Subcutaneous adipose tissue (tissue), 4 donors: ENCODE measurements around the gene OR51D1. TPM values are rescaled to one million over a fixed set of nuclear protein-coding genes. Genes with fewer than 3 reads are reported as not detected.

Experiments used
- CTCF ChIP-seq: fragments of 450-650 bp; IDR thresholded peaks from one replicate; pipeline ENCODE4 v1.5.1; 2016; ENCODE audit warnings: low read depth, mild to moderate bottlenecking, control low read depth, antibody characterized with exemption, moderate library complexity
- total RNA-seq, 4 donors: library from RNA; depleted of rRNA; stranded (reverse); fragments of >200 nt; gene quantifications; one replicate each; pipeline ENCODE4 v1.1.0, GENCODE V29; 2016

The OR51D1 gene
- total RNA-seq, 4 donors from 2014 or later = not detected

- TF ChIP-seq CTCF = no peak
Observed at GRCh38 chr11:4665424-4665823, 28.1 kb downstream of the OR51D1 start.

- TF ChIP-seq CTCF = no peak
Observed at GRCh38 chr11:4671741-4672140, 34.5 kb downstream of the OR51D1 start.

- no peak for TF ChIP-seq CTCF
Observed at GRCh38 chr11:4672470-4672869, 35.2 kb downstream of the OR51D1 start.

- no peak for TF ChIP-seq CTCF
Observed at GRCh38 chr11:4673781-4674180, 36.5 kb downstream of the OR51D1 start.

GRCh38 chr11:4677948-4678347, 40.7 kb downstream of the OR51D1 start:
- no peak for TF ChIP-seq CTCF

- no peak for TF ChIP-seq CTCF
Observed at GRCh38 chr11:4680341-4680740, 43.1 kb downstream of the OR51D1 start.

- TF ChIP-seq CTCF = no peak
Observed at GRCh38 chr11:4682623-4683419, 45.5 kb downstream of the OR51D1 start.
